ENCODE data around the gene SUMO3.

DNA sequence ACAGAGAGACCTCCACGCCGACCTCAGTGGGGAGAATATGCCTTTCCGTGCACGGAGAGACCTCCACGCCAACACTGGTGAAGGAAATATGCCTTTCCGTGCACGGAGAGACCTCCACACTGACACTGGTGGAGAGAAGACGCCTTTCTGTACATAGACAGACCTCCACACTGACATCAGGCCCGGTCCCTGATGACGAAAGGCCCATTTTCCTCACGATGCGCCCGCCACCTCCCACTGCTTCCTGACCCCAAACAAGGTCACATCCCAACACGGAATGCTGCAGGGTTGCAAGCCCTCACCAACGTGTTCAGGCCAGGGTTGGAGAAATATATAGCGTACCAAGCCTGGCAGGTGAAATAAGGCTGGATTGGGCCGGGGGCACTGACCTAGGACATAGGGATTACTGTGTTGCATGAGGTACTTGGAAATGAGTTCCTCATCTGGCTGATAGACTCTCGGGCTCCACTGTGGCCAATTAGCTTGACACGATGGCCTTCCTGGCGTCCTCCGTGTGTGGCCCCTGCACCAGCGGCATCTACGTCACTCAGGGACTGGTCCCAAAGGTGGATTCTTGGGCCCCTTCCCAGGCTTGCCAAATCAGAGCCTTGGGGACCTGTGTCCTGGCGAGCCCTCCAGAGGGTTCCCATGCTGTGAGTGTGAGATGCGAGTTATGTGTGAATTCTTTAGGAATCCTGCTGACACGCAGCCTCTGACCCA is 16.5 kb upstream of the SUMO3 start:
- no peak for TF ChIP-seq EZH2 (IDR thresholded peaks at IDR 0.05; ENCODE audit: borderline replicate concordance, low read length)
- TF ChIP-seq, protein P1, sequence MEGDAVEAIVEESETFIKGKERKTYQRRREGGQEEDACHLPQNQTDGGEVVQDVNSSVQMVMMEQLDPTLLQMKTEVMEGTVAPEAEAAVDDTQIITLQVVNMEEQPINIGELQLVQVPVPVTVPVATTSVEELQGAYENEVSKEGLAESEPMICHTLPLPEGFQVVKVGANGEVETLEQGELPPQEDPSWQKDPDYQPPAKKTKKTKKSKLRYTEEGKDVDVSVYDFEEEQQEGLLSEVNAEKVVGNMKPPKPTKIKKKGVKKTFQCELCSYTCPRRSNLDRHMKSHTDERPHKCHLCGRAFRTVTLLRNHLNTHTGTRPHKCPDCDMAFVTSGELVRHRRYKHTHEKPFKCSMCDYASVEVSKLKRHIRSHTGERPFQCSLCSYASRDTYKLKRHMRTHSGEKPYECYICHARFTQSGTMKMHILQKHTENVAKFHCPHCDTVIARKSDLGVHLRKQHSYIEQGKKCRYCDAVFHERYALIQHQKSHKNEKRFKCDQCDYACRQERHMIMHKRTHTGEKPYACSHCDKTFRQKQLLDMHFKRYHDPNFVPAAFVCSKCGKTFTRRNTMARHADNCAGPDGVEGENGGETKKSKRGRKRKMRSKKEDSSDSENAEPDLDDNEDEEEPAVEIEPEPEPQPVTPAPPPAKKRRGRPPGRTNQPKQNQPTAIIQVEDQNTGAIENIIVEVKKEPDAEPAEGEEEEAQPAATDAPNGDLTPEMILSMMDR (conservative IDR thresholded peaks at IDR 0.05 in 1 of 2, IDR thresholded peaks at IDR 0.05 in 1 of 2; ENCODE audit: extremely low read depth in 1 of 2, insufficient read depth in 1 of 2, low read depth in 1 of 2, low read length in 2 of 2), result no peak

Data from mammary epithelial cell (primary cell).